Ishikawa (cell line): ENCODE measurements around the gene PLXNA4.

Experiments used
- CEBPB ChIP-seq: IDR thresholded peaks from 2 replicates; pipeline ENCODE4 v1.6.1; 2012
- EGR1 ChIP-seq: IDR thresholded peaks from 2 replicates; pipeline ENCODE4 v1.6.1; 2012
- EP300 ChIP-seq: IDR thresholded peaks from 2 replicates; pipeline ENCODE4 v1.6.1; 2012; ENCODE audit warnings: borderline replicate concordance
- FOXM1 ChIP-seq: IDR thresholded peaks from 2 replicates; pipeline ENCODE4 v1.6.1; 2012; ENCODE audit warnings: low read depth, borderline replicate concordance
- MAX ChIP-seq: IDR thresholded peaks from 2 replicates; pipeline ENCODE4 v1.6.1; 2012
- NFIC ChIP-seq: IDR thresholded peaks from 2 replicates; pipeline ENCODE4 v1.6.1; 2012
- RAD21 ChIP-seq: IDR thresholded peaks from 2 replicates; pipeline ENCODE4 v1.6.1; 2012; ENCODE audit warnings: low read depth
- REST ChIP-seq: IDR thresholded peaks from 2 replicates; pipeline ENCODE4 v1.6.1; 2012; ENCODE audit warnings: low read depth, mild to moderate bottlenecking
- TAF1 ChIP-seq: IDR thresholded peaks from 2 replicates; pipeline ENCODE4 v1.6.1; 2012; ENCODE audit warnings: low read depth, mild to moderate bottlenecking
- TCF12 ChIP-seq: IDR thresholded peaks from 2 replicates; pipeline ENCODE4 v1.6.1; 2012; ENCODE audit warnings: low read depth

- no peak for TF ChIP-seq REST
- no peak for TF ChIP-seq EGR1
- no peak for TF ChIP-seq NFIC
- no peak for TF ChIP-seq CEBPB
- TF ChIP-seq RAD21: no peak
- TF ChIP-seq TAF1: no peak
- no peak for TF ChIP-seq TCF12
- no peak for TF ChIP-seq EP300
- TF ChIP-seq MAX: no peak
- no peak for TF ChIP-seq FOXM1
Measured at GRCh38 chr7:132336797-132337196, 239.5 kb downstream of the PLXNA4 start.
